Measurements from ENCODE around the gene GALNT1. TPM values are rescaled to one million over a fixed set of nuclear protein-coding genes. Genes with fewer than 3 reads are reported as not detected.
A peak's percentile ranks its signal among the peaks of the same experiment; 100 is the strongest.

The GALNT1 gene
- total and polyA plus RNA-seq, 2 experiments from 2014 or later, result 47.4 to 110 TPM

GRCh38 chr18:35732636-35733035 lies 151.1 kb downstream of the GALNT1 start:
- Histone ChIP-seq H3K4me3 (no peak overlapping the region), H3K4me1 (ENCODE audit: low read depth) (no peaks in the 10 kb centered on the region), H3K27ac (no peak overlapping the region), H3K27me3 (no peaks in the 10 kb centered on the region), H3K36me3 (no peaks in the 10 kb centered on the region), H3K9me3 (ENCODE audit: low read depth) (no peaks in the 10 kb centered on the region)
- DNase-seq (ENCODE audit: low read depth in 1 of 2, low spot score in 1 of 2), result peak in 1 of 2 donors; percentile 42
- TF ChIP-seq CTCF (IDR thresholded peaks at IDR 0.05; ENCODE audit: low read depth, low read length), result no peak

- no peak overlapping the region for H3K27ac ChIP-seq
- no peaks in the 10 kb centered on the region for H3K9me3 ChIP-seq (ENCODE audit: low read depth)
- DNase-seq (ENCODE audit: low read depth in 1 of 2, low spot score in 1 of 2), result no peak
- H3K4me3 ChIP-seq, result no peak overlapping the region
- H3K4me1 ChIP-seq (ENCODE audit: low read depth), result no peaks in the 10 kb centered on the region
- H3K36me3 ChIP-seq, result no peaks in the 10 kb centered on the region
- no peak for TF ChIP-seq CTCF (IDR thresholded peaks at IDR 0.05; ENCODE audit: low read depth, low read length)
- H3K27me3 ChIP-seq, result no peaks in the 10 kb centered on the region
Observed at GRCh38 chr18:35733408-35733807, 151.9 kb downstream of the GALNT1 start.

GRCh38 chr18:35736696-35737095 lies 155.2 kb downstream of the GALNT1 start:
- H3K27me3 ChIP-seq, result no peaks in the 10 kb centered on the region
- TF ChIP-seq CTCF (IDR thresholded peaks at IDR 0.05; ENCODE audit: low read depth, low read length), result no peak
- H3K36me3 ChIP-seq, result no peaks in the 10 kb centered on the region
- no peaks in the 10 kb centered on the region for H3K9me3 ChIP-seq (ENCODE audit: low read depth)
- no peak overlapping the region for H3K4me3 ChIP-seq
- DNase-seq (ENCODE audit: low read depth in 1 of 2, low spot score in 1 of 2), result peak in 1 of 2 donors; percentile 51
- H3K4me1 ChIP-seq (ENCODE audit: low read depth), result no peaks in the 10 kb centered on the region
- H3K27ac ChIP-seq, result no peak overlapping the region

GRCh38 chr18:35739778-35740177 lies 158.2 kb downstream of the GALNT1 start:
- Histone ChIP-seq H3K36me3 (no peaks in the 10 kb centered on the region), H3K27me3 (no peaks in the 10 kb centered on the region), H3K4me3 (no peak overlapping the region), H3K9me3 (ENCODE audit: low read depth) (no peaks in the 10 kb centered on the region), H3K4me1 (ENCODE audit: low read depth) (no peaks in the 10 kb centered on the region), H3K27ac (no peak overlapping the region)
- no peak for DNase-seq (ENCODE audit: low read depth in 1 of 2, low spot score in 1 of 2)
- no peak for TF ChIP-seq CTCF (IDR thresholded peaks at IDR 0.05; ENCODE audit: low read depth, low read length)

GRCh38 chr18:35740656-35741055 lies 159.1 kb downstream of the GALNT1 start:
- H3K36me3 ChIP-seq, result no peaks in the 10 kb centered on the region
- no peaks in the 10 kb centered on the region for H3K9me3 ChIP-seq (ENCODE audit: low read depth)
- no peak for TF ChIP-seq CTCF (IDR thresholded peaks at IDR 0.05; ENCODE audit: low read depth, low read length)
- no peak overlapping the region for H3K4me3 ChIP-seq
- H3K4me1 ChIP-seq (ENCODE audit: low read depth), result no peaks in the 10 kb centered on the region
- H3K27ac ChIP-seq, result no peak overlapping the region
- H3K27me3 ChIP-seq, result no peaks in the 10 kb centered on the region
- peak in 1 of 2 donors; percentile 17 for DNase-seq (ENCODE audit: low read depth in 1 of 2, low spot score in 1 of 2)

- no peaks in the 10 kb centered on the region for H3K36me3 ChIP-seq
- no peaks in the 10 kb centered on the region for H3K4me1 ChIP-seq (ENCODE audit: low read depth)
- no peak for DNase-seq (ENCODE audit: low read depth in 1 of 2, low spot score in 1 of 2)
- H3K27ac ChIP-seq, result no peak overlapping the region
- H3K27me3 ChIP-seq, result no peaks in the 10 kb centered on the region
- no peak for TF ChIP-seq CTCF (IDR thresholded peaks at IDR 0.05; ENCODE audit: low read depth, low read length)
- H3K4me3 ChIP-seq, result no peak overlapping the region
- no peaks in the 10 kb centered on the region for H3K9me3 ChIP-seq (ENCODE audit: low read depth)
Observed at GRCh38 chr18:35743916-35744315, 162.4 kb downstream of the GALNT1 start.

All from cardiac muscle cell (in vitro differentiated cells and primary cell).